ENCODE data around the gene INTS1.
A peak's percentile ranks its signal among the peaks of the same experiment; 100 is the strongest.

Gene INTS1

DNA sequence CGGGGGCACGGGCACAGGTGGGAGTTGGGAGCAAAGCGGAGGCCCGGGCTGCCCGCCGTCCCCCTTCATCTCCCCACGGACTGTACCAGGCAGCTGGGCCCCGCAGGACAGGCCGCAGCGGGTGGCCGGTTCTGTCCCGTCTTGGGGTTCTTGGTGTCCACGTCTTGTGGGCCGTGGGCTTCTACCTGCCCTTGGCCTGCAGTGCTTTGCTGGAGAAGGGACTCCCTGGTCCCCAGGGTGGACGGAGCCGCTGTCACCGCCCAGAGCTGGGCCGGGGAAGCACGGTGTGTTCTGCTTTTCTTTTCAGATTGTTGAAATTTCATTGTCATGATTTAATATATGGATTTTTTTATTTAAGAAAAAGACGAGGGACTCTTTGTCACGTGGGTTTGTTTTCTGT lies 38.1 kb upstream of the INTS1 start:
- no peak for DNase-seq (ENCODE audit: low read depth in 1 of 2, low spot score in 1 of 2)

DNA sequence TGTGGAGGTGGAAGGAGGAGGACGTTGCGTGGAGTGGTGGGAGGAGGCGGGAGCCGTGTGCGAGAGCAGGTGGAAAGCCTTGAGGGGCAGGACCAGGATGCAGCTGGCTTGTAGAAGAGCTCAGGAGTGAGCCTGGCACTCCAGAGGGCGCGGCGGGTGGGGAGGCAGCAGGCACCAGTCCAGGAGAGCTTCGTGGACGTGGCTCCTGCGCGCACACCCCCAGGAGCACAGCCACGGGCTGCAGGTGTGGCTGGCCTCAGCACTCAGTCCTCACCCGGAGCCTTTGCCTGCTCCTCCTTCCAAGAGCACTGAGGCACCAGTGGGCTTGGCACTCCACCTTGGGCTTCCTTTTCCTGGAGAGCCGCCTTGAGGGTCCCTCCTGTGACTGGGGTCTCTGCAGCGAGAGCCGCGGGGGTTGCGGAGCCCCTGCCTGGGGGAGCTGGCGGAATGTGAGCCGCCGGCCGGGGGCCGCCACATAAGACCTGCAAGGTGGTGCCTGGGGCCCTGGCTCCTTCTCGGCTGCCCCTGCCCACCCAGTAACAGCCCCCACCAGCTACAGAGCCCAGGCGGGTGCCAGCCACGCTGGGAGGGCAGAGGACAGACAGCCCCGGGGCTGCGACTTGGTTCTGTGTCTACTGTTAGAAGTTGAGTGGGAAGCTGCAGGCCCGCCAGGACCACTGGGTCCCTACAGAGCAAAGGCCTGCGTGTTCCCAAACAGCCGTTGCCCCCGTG lies 37.4 kb upstream of the INTS1 start:
- no peak for DNase-seq (ENCODE audit: low read depth in 1 of 2, low spot score in 1 of 2)

DNA sequence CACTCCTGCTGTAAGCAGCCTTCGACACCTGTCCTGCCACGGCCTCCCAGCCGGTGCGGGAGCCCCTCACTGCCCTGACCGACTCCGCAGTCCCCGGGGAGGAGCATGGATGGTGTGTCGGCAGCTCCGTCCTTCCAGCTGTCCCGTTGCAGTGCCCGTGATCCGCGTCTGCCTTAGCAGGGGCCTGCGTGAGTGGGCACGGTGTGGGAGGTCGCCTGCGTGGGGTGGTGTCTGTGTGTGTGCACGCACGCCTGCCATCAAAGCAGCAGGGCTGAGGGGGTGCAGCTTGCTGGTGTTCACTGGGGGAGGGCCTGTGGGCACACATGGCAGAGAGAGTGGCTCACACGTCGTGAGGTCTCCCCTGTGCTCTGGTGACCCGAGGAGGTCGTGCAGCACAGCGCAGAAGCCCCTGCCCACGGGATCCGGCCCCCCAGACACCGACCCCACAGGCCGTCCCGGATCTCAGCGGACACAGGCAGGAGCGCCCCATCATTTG lies 36.6 kb upstream of the INTS1 start:
- no peak for DNase-seq (ENCODE audit: low read depth in 1 of 2, low spot score in 1 of 2)

- DNase-seq (ENCODE audit: low read depth in 1 of 2, low spot score in 1 of 2) = no peak
Measured at GRCh38 chr7:1539882-1540775, 35.9 kb upstream of the INTS1 start.

DNA sequence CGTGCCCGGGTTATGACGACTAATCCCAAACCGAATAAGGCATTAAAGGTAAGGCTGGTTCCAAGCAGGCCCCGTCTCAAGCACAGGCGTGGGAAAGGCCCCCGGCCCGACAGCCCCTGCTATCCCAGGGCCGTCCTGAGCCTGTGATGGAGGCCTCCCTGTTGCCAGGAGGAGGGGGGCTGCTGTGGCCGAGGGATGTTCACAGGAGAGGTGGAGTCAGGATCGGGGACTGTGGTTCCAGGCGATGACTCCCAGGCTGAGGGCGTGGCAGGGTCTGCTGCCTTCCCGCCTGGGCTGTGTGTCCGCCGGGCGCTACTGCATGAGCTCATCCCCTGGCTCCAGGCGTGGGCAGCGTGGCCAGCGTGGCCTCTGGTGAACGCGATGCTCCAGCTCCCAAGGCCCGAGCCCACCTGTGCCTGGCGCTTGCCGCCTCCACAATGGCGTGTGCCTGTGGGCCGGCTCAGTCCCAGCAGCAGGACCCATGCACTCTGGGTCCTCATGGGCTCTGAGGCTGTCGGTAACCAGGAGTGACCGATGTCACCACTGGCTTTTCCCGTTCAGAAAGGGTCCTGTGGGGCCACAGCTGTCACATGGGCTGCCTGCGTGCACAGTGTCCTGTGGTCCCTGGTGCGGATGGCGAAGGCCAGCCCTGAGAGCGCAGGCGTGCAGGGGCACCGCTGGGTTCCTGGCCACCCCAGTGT lies 35.1 kb upstream of the INTS1 start:
- no peak for DNase-seq (ENCODE audit: low read depth in 1 of 2, low spot score in 1 of 2)

- no peak for DNase-seq (ENCODE audit: low read depth in 1 of 2, low spot score in 1 of 2)
Measured at GRCh38 chr7:1538544-1539180, 34.5 kb upstream of the INTS1 start.

GRCh38 chr7:1537535-1538412 lies 33.6 kb upstream of the INTS1 start:
- no peak for DNase-seq (ENCODE audit: low read depth in 1 of 2, low spot score in 1 of 2)

DNA sequence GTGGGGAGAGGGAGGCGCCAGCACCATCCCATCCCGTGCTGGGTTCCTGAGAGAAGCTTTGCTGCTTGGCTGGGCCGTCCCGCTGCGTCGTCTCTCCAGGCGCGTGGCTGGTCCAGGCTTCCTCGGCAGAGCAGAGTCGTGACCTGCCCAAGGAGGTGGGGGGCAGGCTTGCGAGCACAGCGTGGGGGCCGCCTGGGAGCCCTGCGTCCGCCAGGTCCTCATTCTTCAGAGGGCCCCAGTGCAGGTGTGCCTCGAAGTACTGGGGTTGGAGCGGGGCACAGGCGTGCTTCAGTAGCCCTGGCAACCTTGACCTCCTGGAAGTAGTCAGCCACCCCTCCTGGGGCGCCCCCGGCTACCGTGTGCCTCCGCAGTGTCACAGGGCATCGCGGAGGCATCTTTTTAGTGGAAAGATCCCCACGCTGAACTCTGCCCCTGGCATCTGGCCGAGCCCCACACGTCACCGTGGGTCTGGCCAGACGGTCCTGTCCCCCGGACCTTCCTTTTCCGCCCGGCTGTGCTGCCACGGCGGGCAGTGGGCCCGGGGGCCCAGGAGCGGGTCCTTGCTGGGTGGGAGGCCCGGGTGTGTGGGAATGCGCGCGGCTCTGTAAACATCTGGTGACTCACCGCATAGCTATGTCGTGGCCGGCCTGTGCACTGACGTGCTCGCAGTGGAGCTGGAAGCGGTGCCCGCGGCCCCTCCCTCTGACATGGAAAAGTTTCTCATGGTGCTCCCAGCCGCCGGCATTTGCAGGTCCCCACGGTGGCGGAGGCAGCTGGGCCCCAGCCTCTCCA lies 32.8 kb upstream of the INTS1 start:
- no peak for DNase-seq (ENCODE audit: low read depth in 1 of 2, low spot score in 1 of 2)

DNA sequence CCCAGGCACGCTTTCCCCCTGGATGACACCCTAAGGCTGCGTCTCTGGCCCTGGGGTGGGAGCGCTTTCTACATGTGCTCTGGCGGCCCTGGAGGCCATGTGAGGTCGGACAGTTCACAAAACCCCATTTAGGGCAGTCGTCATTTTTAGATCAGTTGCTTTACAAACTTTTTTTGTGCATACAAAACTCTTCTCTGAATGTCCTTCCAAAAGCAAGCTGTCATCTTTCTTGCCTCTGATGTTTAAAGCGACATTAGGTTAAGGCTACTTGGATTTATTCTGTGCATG lies 32.2 kb upstream of the INTS1 start:
- no peak for DNase-seq (ENCODE audit: low read depth in 1 of 2, low spot score in 1 of 2)

GRCh38 chr7:1535701-1536454 lies 31.7 kb upstream of the INTS1 start:
- DNase-seq (ENCODE audit: low read depth in 1 of 2, low spot score in 1 of 2) = no peak

GRCh38 chr7:1535100-1535458 lies 30.9 kb upstream of the INTS1 start:
- DNase-seq (ENCODE audit: low read depth in 1 of 2, low spot score in 1 of 2) = no peak

DNA sequence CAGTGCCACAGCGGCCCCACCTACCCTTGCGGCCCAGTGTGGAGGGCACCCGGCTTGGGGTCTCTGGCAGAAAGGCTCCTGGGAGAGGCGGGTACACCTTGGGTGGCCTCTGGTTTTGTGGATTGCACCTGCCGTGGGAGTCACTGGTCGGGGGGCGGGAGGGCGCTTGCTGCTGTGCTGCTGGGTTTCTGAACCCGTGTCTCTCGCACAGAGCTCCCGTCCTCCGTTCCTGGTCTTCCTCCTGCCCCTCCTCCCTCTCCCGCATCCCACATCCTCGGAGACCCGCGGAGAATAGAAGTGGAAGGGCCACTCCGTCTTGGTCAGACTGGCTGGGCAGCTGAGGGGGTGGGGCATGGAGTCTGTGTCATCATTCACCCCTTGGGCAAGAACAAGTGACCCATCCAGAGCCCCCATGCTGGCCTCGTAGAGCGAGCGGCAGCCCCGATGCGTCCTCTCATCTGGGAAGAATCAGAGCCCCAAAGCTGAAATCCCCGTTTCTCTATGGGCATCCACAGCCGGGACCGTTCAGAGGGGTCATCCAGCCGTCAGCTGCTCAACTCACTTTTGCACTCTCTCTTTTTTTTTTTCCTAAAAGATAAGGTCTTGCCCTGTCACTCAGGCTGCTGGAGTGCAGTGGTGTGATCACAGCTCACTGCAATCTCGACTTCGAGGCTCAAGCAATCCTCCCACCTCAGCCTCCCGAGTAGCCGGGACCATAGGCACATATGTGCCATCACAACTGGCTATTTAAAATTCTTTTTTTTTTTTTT lies 30.3 kb upstream of the INTS1 start:
- no peak for DNase-seq (ENCODE audit: low read depth in 1 of 2, low spot score in 1 of 2)

DNA sequence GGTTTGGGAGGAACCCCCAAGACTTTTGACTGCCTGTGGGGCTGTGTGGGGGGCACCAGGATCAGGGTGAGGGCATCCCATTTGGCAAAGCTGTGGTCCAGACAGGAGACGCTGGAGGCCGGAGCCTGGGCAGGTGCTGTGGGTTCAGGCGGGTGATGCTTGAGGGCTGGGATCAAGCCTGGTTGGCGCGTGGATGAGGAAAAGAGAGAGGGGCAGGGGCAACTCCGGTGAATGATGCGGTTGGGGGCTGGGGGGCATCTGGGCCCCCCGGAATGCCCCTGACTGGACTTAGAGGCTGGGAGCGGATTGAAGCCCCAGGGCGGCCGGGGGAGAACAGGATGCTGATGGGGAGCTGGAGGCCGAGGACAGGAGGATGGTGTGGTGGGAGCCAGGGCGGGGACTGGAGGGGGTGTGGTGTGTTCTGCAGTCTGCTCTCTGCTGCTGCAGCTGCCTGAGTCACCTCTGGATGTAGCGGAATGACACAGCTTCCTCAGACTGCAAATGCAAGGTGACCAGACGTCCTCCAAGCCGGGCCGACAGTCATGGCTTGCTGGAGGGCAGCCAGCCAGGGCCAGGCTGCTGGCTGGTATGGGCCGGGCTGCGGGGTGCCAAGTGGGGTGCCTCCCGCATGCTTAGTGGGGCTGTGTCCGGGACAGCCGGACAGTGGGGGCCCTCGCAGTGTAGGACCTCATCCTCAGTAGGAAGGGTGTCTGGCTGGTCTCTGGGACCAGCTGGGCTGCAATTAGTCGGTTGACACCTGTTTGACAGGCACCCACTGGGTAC lies 29.5 kb upstream of the INTS1 start:
- DNase-seq (ENCODE audit: low read depth in 1 of 2, low spot score in 1 of 2) = no peak

- no peak for DNase-seq (ENCODE audit: low read depth in 1 of 2, low spot score in 1 of 2)
Measured at GRCh38 chr7:1533255-1533546, 29.0 kb upstream of the INTS1 start.

GRCh38 chr7:1532456-1533254 lies 28.5 kb upstream of the INTS1 start:
- DNase-seq (ENCODE audit: low read depth in 1 of 2, low spot score in 1 of 2) = peak; percentile 29 to 49

GRCh38 chr7:1531979-1532455 lies 27.8 kb upstream of the INTS1 start:
- no peak for DNase-seq (ENCODE audit: low read depth in 1 of 2, low spot score in 1 of 2)

All from activated CD4-positive, alpha-beta T cell treated with anti-CD3 and anti-CD28 coated beads, Interleukin-2, amount 50 U/mL, for 24 hours (primary cell).